Stomach (tissue), 4 donors: Measurements from ENCODE around the gene NFIC.

ENCODE experiments used
- CTCF ChIP-seq, 7 experiments: fragments of 450-650 bp in 4 of 7; fragments of 200-600 bp in 3 of 7; sonication (generic) in 3 of 7; IDR thresholded peaks; one replicate each; pipeline ENCODE4 v1.5.1; 2016 to 2019; ENCODE audit warnings: antibody characterized with exemption in 7 of 7, control low read depth in 2 of 7, mild to moderate bottlenecking in 1 of 7
- EP300 ChIP-seq: sonication (generic); formaldehyde crosslinking; IDR thresholded peaks from one replicate; pipeline ENCODE4 v1.6.1; 2017; ENCODE audit warnings: antibody characterized with exemption

- TF ChIP-seq CTCF (IDR thresholded peaks at IDR 0.05) (no peak), EP300 (no peak)
Measured at GRCh38 chr19:3357271-3357991, 9.0 kb upstream of the NFIC start.
